Measurements from ENCODE around the gene USF1.
"Not testable (repeated sequence)": the region's sequence is repeated elsewhere in the genome, so short reads cannot be mapped to it uniquely, and the experiment has no call there.

USF1 gene

GRCh38 chr1:161076410-161076809 is 30.6 kb upstream of the USF1 start:
- DNase-seq = no peak

- DNase-seq = no peak
These were observed 29.0 kb upstream of the USF1 start for GRCh38 chr1:161074676-161075368.

DNA sequence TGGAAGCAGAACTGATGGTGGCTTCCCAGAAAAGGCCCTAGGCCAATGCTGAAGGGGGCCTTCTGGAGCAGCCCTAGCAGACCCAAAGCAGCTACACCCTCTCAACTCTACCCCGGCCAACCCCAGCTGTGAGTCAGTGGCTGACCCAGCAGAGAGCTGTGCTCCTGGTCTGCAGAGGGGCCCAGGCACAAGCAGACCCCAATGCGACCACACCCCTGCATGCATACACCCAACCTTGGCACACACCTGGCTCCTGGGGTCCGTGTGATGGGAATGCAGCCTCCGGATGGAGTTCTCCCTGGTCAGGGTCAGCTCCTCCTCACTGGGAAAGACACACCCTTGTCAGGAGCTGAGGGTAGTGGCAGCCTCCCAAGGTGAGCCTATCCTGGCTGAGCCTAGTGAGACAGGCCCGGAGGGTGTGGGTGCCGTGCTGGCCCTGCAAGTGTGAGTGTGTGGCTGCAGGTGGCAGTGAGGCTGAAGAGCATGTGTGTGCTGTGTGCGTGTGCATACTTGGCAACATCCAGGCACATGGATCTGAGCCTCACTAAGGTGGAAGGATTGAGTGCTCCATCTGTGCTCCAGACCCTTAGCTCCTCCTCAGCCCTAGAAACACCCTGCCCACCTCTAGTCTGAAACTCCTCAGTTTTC is 27.8 kb upstream of the USF1 start:
- DNase-seq = no peak

DNA sequence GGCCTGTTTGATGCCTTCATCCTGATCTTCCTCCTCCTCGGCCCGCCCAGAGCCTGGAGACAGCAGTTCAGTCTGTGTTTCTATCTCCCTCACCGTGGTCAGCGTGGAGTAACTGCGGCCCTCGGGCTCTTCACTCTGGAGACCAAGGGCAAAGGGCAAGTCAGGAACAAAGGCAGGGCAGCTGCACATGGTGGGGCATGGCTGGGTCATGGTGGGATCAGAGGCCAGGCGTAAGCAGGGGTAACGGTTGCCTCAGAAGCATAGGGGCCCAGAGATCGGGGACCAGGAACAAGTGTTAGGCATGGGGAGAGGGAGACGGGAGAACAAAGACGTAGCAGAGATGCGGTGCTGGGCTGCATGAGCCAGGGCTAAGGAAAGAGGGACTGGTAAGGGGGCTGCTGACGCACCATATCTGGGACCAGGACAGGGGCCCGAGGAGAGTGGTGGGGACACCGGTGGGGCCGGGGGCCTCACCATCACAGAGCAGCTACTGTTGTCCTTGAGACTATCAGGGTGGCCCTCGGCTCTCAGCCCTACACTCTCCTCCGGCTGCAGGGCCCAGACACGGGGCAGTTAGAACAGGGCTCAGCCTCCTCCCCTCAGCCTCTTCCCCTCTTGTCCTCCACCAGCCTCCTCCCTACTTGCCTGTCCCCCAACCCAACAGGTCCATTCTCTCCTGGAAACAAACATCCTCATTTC is 27.1 kb upstream of the USF1 start:
- no peak for DNase-seq

DNA sequence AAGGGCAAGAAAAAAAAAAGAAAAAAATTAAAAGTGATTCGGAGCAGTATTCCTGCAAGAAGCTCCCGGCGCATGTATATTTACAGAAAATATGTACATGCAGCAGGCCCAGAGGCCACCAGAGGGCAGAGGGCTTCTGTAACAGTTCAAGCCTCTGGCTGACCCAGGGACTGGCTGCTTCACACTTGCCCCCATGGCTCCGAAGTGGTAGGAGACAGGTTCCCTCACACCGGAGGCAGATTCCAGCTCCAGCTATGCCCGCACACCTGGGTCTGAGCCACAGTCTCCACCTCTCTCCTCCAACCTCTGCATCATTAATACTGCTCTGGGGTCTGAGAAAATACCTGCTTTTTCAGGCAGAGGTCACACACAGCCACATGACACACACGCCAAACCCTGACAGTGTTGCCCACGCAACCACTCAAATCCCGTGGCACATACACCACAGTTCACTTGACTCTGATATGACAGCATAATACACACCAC is 26.2 kb upstream of the USF1 start:
- DNase-seq = peak; percentile 59 to 69

DNA sequence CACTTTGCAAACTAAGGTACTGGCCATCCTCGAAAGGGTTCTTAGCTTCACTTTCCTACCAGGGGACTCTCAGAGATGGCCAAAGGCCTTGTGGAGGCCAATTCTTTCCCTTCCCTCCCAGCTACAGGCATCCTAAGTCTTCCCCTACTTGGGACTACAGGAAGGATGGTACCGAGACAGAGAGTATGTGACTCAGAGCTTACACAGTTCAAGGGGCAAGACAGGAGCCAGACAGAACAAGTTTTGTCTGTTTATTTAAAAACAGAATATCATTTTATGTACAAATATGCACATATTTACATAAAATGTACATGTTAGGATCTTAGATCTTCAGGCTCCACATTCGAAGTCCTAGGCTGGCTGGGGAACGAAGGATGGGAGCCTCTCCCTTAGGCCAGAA is 25.0 kb upstream of the USF1 start:
- no peak for DNase-seq

- peak; percentile 94 to 95 for DNase-seq
These were observed 24.0 kb upstream of the USF1 start, which contains the start of gene ARHGAP30 for GRCh38 chr1:161069731-161070270. Gene ARHGAP30, minus strand, starts transcription at chr1:161069891. Its CDS starts 267 bp downstream, at chr1:161069624.

GRCh38 chr1:161069241-161069640 is 23.5 kb upstream of the USF1 start:
- peak in 1 of 2 donors; percentile 13 for DNase-seq

GRCh38 chr1:161068306-161069234 is 22.8 kb upstream of the USF1 start:
- peak; percentile 93 to 94 for DNase-seq

DNA sequence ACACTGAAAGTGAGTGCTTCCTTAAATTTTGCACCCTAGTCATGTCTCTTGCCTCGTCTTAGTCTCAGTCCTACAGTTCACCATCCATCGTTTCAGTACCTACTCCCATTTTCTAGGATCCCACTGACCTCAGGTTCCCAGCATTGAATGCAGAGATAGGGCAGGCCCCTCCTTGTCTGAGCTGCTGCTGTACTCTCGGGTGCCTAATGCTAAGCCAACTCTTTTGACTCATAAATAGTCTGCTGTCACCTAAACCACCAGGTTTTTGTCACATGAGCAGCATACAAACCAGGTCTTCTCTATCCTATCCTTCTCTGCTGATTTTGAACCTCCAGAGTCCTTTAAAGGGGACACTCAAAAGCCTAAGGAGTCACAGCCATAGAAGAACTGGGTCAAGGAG is 20.9 kb upstream of the USF1 start:
- DNase-seq = peak in 1 of 2 donors; percentile 29

GRCh38 chr1:161065681-161066080 is 19.9 kb upstream of the USF1 start:
- not testable (repeated sequence) for DNase-seq

GRCh38 chr1:161063936-161064335 is 18.2 kb upstream of the USF1 start:
- DNase-seq = not testable (repeated sequence)

DNA sequence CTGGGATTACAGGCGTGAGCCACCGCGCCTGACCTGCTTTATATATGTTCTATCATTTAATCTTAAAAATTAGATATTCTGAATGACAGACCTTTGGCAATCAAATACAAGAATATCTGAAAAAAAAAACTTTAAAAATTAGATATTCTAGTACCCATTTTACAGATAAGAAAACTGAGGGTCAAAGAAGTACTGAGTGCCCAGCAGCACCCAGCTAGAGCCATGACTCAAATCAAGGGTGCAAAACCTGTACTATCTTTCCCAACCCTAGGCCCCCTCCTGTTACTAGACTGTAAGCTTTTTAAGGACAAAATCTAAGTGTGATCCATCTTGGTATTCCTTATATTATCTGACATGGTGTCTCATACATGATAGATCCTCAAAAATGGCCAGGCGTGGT is 15.6 kb upstream of the USF1 start:
- no peak for DNase-seq

DNA sequence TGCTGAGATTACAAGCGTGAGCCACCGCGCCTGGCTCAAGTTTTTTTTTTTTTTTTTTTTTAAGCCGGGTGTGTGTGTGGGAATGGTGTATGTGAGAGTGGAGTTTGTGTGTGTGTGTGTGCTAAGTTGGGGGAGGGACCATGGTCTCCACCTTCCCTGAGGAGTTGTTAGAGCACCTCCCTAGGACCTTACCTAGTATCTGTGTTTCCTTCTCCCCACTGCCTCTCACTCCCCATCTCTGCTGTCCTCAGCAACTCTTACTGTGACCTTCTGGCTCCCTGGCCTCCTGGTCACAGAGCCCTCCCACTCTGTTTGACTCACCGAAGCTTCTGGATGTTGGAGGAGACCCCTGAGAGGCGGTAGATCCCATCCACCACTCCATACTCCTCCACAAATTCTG is 13.5 kb upstream of the USF1 start:
- no peak for DNase-seq

GRCh38 chr1:161054805-161055204 is 9.0 kb upstream of the USF1 start:
- DNase-seq = no peak

GRCh38 chr1:161054232-161054631 is 8.5 kb upstream of the USF1 start:
- no peak for DNase-seq

GRCh38 chr1:161052899-161053298 is 7.1 kb upstream of the USF1 start:
- DNase-seq = no peak

GRCh38 chr1:161051219-161051618 is 5.4 kb upstream of the USF1 start:
- no peak for DNase-seq

- no peak for DNase-seq
These were observed 3.4 kb upstream of the USF1 start for GRCh38 chr1:161048949-161049722.

GRCh38 chr1:161047436-161048420 is 2.0 kb upstream of the USF1 start:
- no peak for DNase-seq

Measured in CD4-positive, alpha-beta T cell treated with Interleukin-1 beta for 1 hour (primary cell).